Gastrocnemius medialis (tissue), 4 donors: Measurements from ENCODE around the gene LMBR1. TPM values are rescaled to one million over a fixed set of nuclear protein-coding genes. Genes with fewer than 3 reads are reported as not detected.
"Not testable (repeated sequence)": the region's sequence is repeated elsewhere in the genome, so short reads cannot be mapped to it uniquely, and the experiment has no call there.

Experiments used
- ATAC-seq, 2 donors: fragments of 150-250 bp; one replicate each; pipeline ENCODE4 v1.9.1; 2016
- DNase-seq, 2 donors: peaks; one replicate each; pipeline ENCODE4 v3.0.0-alpha.2; 2019
- H3K27ac ChIP-seq, 4 donors: fragments of 200-600 bp; sonication (generic); 1 replicate in 1 of 4; 2 replicates in 3 of 4; pipeline ENCODE4 v1.5.1; 2016 to 2018; ENCODE audit warnings: mild to moderate bottlenecking in 2 of 4, moderate library complexity in 1 of 4
- H3K27me3 ChIP-seq, 3 donors: fragments of 200-600 bp; sonication (generic) in 2 of 3; 1 replicate in 1 of 3; 2 replicates in 2 of 3; pipeline versions ENCODE4 v1.5.1 to v1.6.0; 2016 to 2019; ENCODE audit warnings: mild to moderate bottlenecking in 1 of 3, moderate library complexity in 1 of 3
- H3K36me3 ChIP-seq, 2 donors: fragments of 200-600 bp; sonication (generic) in 1 of 2; one replicate each; pipeline ENCODE4 v1.5.1; 2017 to 2018
- H3K4me1 ChIP-seq, 2 donors: fragments of 200-600 bp; sonication (generic) in 1 of 2; one replicate each; pipeline ENCODE4 v1.5.1; 2016 to 2017; ENCODE audit warnings: mild to moderate bottlenecking in 2 of 2
- H3K4me3 ChIP-seq, 4 donors: fragments of 200-600 bp; sonication (generic) in 3 of 4; 1 replicate in 1 of 4; 2 replicates in 3 of 4; pipeline ENCODE4 v1.5.1; 2016 to 2019; ENCODE audit warnings: mild to moderate bottlenecking in 2 of 4
- H3K9me3 ChIP-seq, 3 donors: fragments of 200-600 bp; sonication (generic) in 2 of 3; 1 replicate in 1 of 3; 2 replicates in 2 of 3; pipeline ENCODE4 v1.5.1; 2016 to 2019
- CTCF ChIP-seq, 5 experiments: fragments of 450-650 bp in 3 of 5; fragments of 200-600 bp in 2 of 5; sonication (generic) in 2 of 5; IDR thresholded peaks in 4 of 5; conservative IDR thresholded peaks in 1 of 5; 1 replicate in 4 of 5; 2 replicates in 1 of 5; pipeline ENCODE4 v1.5.1; 2016 to 2019; ENCODE audit warnings: antibody characterized with exemption in 5 of 5, mild to moderate bottlenecking in 3 of 5, moderate library complexity in 3 of 5
- POLR2A ChIP-seq, 2 donors: fragments of 450-650 bp; IDR thresholded peaks; one replicate each; pipeline ENCODE4 v1.6.1; 2017; ENCODE audit warnings: antibody characterized with exemption in 2 of 2, mild to moderate bottlenecking in 2 of 2, moderate library complexity in 2 of 2
- in situ Hi-C, 4 donors: fragments of 200-750 bp; cut with MboI; loops; one replicate each; pipeline versions ENCODE4 v1.15.0 to v1.8.0; 2017; ENCODE audit warnings: low sequenced_read_pairs in 4 of 4
- intact Hi-C: fragments of 100-400 bp; cut with DNase I; formaldehyde crosslinking; loops from one replicate; pipeline ENCODE4 v1.15.1; 2023; ENCODE audit warnings: low total_unique reads
- total RNA-seq, 4 donors: library from RNA; depleted of rRNA; stranded (reverse); fragments of >200 nt; gene quantifications; one replicate each; pipeline versions ENCODE4 v1.1.0 to v1.2.3, GENCODE V29; 2016

The LMBR1 gene
- total RNA-seq, 4 donors from 2014 or later: 27.9 to 87.0 (median 35.3) TPM

GRCh38 chr7:156854654-156855053 lies 38.3 kb downstream of the LMBR1 start:
- no peaks in the 10 kb centered on the region for H3K9me3 ChIP-seq
- H3K4me3 ChIP-seq: no peak overlapping the region
- in situ Hi-C loops (no loop called here), intact Hi-C loops (no loop called here)
- H3K36me3 ChIP-seq: no peaks in the 10 kb centered on the region
- no peaks in the 10 kb centered on the region for H3K27me3 ChIP-seq
- H3K4me1 ChIP-seq: no peaks in the 10 kb centered on the region
- no peak for ATAC-seq
- no peak overlapping the region for H3K27ac ChIP-seq
- DNase-seq: no peak
- no peak for TF ChIP-seq CTCF (IDR thresholded peaks at IDR 0.05 in 4 of 5, conservative IDR thresholded peaks at IDR 0.05 in 1 of 5)
- no peak for TF ChIP-seq POLR2A (IDR thresholded peaks at IDR 0.05)

- Histone ChIP-seq H3K36me3 (no peaks in the 10 kb centered on the region), H3K4me1 (peaks cover 0 to 6% of the 10 kb centered on the region in 2 donors), H3K4me3 (no peak overlapping the region), H3K9me3 (no peaks in the 10 kb centered on the region), H3K27ac (no peak overlapping the region), H3K27me3 (no peaks in the 10 kb centered on the region)
- TF ChIP-seq POLR2A (IDR thresholded peaks at IDR 0.05) (no peak), CTCF (IDR thresholded peaks at IDR 0.05 in 4 of 5, conservative IDR thresholded peaks at IDR 0.05 in 1 of 5) (no peak)
- intact Hi-C loops (no loop called here), in situ Hi-C loops (no loop called here)
- ATAC-seq (no peak), DNase-seq (no peak)
Measured at GRCh38 chr7:156848979-156849378, 44.0 kb downstream of the LMBR1 start.

GRCh38 chr7:156845379-156846101 lies 47.4 kb downstream of the LMBR1 start:
- no peak for DNase-seq
- ATAC-seq: no peak
- Histone ChIP-seq H3K4me3 (no peak overlapping the region), H3K4me1 (peaks cover 10 to 29% of the 10 kb centered on the region in 2 donors), H3K9me3 (no peaks in the 10 kb centered on the region), H3K27me3 (no peaks in the 10 kb centered on the region), H3K27ac (no peak overlapping the region), H3K36me3 (no peaks in the 10 kb centered on the region)
- in situ Hi-C loops: no loop called here
- no peak for TF ChIP-seq POLR2A (IDR thresholded peaks at IDR 0.05)
- no peak for TF ChIP-seq CTCF (IDR thresholded peaks at IDR 0.05 in 4 of 5, conservative IDR thresholded peaks at IDR 0.05 in 1 of 5)
- intact Hi-C loops: no loop called here

GRCh38 chr7:156843582-156843981 lies 49.4 kb downstream of the LMBR1 start:
- H3K27ac ChIP-seq, intact Hi-C loops, H3K4me3 ChIP-seq, ATAC-seq, in situ Hi-C loops, H3K27me3 ChIP-seq, DNase-seq, H3K9me3 ChIP-seq, H3K36me3 ChIP-seq: not testable (repeated sequence)
- peaks cover 10 to 36% of the 10 kb centered on the region in 2 donors for H3K4me1 ChIP-seq

GRCh38 chr7:156843157-156843556 lies 49.8 kb downstream of the LMBR1 start:
- no peak for ATAC-seq
- in situ Hi-C loops: no loop called here
- peaks cover 10 to 36% of the 10 kb centered on the region in 2 donors for H3K4me1 ChIP-seq
- intact Hi-C loops: no loop called here
- H3K27ac ChIP-seq: no peak overlapping the region
- TF ChIP-seq CTCF (IDR thresholded peaks at IDR 0.05 in 4 of 5, conservative IDR thresholded peaks at IDR 0.05 in 1 of 5): no peak
- no peak for TF ChIP-seq POLR2A (IDR thresholded peaks at IDR 0.05)
- H3K36me3 ChIP-seq: no peaks in the 10 kb centered on the region
- no peaks in the 10 kb centered on the region for H3K9me3 ChIP-seq
- H3K4me3 ChIP-seq: no peak overlapping the region
- no peaks in the 10 kb centered on the region for H3K27me3 ChIP-seq
- DNase-seq: no peak
